HTERT RPE-1 (cell line): ENCODE results near the gene CDC42.

Source experiments
- in situ Hi-C: fragments of 300-500 bp; cut with MboI; formaldehyde crosslinking; loops from 4 replicates; pipeline ENCODE4 v1.14.3; 2020; ENCODE audit warnings: low sequenced_read_pairs

CDC42 gene

DNA sequence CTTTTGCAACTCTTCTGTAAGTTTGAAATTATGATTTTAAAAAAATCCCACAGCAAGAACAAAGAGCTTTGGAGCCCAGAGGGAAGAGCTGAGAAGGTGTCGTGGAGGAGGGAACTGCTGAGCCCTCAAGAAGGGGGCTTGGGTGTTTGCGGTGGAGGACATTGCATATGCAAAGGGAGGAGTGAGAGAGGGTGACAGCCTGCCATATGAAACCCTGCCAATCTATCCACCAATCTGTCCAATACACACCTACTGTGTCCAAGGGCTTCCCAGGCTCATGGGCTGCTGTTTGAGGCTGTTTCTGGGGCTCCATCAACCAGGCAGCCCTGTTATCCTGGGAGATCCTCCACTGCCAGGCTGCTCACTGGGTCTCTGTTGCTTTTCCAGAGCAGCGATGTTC, 75.2 kb downstream of the CDC42 start:
- in situ Hi-C loops = no loop called here

DNA sequence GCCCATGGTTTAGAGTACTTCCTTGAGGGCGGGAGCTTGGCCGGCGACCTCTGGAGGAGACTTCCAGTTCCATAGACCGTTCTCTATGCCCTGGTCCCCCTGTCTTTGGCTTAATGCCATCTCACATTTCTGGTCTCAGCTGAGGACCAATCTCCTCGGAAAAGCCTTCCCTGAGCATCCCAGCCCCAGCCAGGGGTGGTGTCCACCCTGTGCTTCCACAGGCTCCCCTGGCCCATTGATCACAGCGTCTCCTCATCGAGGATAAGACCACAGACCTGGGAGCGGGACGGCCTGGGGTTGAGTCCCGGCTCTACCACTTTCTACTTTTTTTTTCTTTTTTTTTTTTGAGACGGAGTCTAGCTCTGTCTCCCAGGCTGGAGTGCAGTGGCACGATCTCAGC, 75.9 kb downstream of the CDC42 start:
- in situ Hi-C loops = no loop called here

DNA sequence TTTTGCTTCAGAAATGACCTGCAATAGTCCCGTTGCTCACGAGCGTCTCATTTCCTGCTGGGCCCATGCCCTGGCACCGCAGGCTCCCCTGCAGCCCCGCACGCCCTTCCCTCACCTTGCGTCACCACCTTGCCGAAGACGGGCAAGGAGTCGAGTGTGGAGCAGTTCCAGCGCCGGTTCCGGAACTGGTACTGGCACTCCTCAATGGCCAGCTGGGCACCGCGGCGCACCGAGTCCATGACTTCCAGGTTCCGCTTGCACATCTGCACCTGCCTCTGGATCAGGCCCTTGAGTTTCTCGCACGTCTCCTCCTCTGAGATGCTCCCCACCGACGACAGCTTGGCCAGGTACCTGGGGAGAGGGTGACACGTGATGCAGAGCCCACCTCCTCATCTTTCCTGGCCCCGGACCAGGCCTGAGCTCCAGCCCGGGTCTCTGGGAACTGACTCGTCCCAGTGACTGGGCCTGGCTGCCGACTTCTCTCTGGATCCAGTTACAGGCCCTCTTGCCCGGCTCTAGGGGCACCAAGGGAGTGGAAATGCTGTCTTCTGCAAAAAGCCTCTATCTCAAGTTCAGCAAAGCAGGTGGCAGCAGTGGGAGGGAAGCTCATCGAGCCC, 77.1 kb downstream of the CDC42 start:
- in situ Hi-C loops = no loop called here

DNA sequence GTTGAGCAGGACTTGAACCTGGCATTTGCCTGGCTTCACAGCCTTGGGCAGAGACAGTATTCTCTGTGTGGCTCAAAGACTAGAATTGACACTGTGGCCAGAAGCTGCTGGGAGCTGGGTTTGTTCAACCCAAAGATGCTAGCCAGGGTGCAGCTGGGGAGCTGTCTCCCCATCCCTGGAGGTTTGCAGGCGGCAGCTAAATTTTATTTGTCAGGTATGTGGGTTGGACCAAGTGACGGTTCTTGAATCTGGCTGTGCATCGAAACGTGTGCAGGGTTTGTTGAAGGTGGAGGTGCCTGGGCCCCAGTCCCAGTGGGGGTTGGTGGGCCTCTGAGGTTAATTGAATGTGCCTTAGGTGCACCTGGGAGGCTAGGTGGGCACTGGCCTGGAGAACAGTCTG, 78.6 kb downstream of the CDC42 start:
- in situ Hi-C loops = no loop called here

DNA sequence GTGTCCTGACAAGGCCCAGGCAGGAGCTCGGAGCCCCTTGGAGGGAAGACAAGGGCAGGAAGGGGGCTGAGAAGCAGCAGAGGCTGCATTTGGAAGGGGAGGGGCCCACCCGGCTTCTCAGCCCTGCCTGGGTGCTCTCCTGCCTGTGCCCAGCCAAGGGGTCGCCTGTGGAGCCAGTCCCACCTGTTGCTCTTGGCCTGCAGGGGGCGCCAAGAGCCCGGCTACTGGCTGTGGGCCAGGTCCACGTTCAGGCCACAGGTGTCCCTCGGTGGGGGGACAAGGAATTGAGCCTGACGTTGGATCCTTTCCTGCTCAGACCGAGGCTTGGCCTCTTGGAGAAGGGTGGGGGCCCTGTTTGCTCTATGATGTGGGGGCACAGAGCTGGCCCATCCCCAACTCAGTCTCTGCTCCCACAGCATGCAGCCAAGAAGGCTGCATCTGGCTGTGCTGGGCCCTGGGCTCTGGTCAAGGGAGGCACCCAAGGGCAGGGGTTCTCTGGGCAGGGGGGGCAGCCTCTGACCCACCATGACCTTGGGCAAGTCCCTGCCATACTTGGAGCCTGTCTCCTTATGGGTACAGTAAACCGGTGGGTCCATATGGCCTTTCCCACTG, 79.5 kb downstream of the CDC42 start:
- in situ Hi-C loops = no loop called here

DNA sequence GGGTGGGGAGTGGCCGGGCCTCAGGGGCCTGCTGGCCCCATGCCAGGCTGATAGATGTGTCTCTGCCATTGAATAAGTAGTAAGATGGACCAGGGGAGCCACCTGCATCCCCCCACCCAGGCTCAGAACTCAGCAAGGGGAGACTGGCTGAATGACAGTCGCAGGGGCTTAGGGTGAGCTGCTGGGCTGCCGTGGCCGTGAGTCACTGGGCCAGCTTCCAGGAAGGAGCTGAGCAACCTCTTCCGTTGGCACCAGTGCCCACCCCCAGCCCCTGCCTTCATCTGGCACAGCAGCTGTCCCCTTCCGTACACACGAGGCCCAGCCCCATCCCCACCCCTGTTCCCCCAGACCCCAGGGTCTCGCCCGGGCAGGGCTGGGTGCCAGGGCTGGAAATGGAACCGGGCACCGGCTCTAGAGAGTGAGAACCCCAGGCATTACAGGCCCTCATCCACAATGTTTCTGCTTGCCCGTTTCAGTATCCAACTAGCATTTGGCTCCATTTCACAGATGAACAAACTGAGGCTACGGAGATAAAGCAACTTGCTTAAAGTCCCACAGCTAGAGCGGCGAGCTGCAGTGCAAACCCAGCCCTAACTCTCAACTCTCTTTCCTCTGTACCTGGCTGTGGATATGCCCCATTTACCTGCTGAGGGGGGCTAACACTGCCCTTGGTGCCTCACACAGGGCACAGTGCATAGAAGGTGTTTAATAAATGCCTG, 80.2 kb downstream of the CDC42 start:
- in situ Hi-C loops = no loop called here

DNA sequence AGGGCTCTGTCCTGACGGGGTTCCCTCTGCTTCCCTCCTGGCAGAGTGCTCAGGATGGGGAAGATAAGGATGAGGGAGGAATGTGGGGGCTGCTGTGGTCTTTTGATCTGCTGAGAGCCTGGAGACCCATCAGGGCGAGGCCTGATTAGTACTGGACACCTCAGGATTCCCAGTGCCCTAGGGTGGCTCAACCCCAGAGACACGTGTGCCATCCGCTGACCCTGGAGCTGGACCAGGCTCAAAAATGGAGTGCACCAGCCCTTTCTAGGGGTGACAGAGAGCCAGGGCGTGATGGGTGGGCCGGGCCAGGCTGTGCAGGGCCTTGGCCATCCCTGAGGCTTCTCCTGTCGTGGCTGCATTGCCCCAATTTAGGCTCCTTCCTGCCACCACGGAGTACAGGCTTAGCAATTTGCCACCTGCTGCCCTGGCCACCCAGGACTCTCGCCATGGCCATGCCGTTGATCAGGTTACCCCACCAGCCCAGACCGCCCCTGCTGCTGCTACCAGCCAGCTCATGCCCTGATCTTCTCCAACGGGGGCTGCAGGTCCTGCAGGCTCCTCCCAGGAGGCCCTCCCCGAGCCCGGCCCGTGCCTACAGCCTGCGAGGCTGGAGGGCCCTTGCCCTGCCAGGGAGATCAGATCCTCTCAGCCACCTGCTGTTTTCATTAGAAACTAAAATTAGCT, 80.9 kb downstream of the CDC42 start:
- in situ Hi-C loops = no loop called here

DNA sequence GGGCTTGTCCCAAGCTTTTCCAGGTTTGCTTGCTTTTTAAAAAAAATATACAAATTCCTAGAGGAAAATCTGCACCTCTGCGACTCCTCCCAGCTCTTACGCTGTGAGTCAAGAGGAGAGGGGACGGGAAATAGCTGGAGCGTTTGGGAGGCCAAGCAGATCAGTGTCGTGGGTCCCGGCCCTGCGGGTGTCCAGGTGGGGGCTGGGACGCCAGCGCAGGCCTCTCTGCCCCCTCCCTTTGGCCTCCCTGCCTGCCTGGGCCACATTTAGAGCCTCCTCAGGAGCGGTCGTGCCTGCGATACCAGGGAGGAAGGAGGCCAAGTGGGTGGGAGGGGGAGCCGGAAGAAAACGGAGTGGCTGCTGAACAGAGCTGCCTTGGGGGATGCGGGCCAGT, 81.4 kb downstream of the CDC42 start:
- in situ Hi-C loops = no loop called here

DNA sequence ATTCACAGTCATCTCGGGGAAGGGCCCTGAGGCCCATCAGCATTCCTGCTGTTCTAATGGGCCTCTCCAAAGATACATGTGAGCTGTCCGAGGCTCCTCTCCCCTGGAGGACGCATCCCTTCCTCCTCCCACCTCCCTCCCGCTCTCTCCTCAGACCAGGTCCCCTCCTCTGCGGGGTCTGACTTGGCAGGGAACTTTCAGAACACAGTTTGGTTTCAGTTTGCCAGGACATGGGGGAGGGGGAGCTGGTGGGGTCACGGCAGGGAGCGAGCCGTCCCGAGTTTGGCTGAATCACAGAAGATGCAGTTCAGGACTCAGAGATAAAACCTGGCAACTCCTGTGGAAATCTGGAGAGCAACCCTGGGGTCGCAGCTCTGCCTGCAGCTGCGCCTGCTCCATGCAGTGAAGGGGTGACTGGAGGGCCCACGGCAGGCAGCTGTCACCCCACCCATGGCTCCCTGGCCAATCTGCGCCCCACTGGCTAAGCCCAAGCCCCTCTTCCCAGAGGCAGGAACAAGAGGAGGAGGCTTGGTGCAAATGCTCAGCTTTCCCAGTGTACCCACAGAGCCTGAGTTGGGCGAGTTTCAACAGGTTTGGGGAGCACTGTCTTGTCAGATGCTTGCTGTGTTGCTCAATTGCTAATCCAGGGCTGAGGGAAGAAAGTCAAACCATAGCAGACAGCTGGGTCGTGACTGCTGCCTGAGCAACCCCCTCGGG, 84.7 kb downstream of the CDC42 start:
- in situ Hi-C loops = no loop called here

DNA sequence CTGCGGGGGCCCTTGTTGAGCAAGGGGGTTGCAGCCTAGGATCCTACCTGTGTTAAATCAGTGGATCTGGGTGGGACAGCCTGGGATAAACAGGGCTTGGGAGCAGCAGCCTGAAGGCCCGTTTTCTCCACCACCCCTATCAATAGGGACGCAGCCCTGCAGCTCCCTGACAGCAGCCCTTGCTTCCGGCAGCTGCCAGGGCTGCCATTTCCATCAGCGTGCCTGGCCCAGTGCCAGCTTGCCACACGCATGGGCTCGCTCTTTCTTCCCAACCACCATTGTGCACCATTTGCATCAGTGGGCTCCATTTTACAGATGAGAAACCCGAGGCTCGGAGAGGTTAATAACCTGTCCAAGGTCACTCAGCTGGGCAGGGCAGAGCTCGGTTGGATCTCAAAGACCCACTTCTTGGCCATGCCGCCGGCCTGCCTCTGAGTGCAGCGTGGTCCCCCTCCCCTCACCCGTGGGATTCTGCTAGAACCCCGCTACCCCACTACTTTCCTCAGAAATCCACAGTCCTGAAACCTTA, 86.6 kb downstream of the CDC42 start:
- in situ Hi-C loops = no loop called here

DNA sequence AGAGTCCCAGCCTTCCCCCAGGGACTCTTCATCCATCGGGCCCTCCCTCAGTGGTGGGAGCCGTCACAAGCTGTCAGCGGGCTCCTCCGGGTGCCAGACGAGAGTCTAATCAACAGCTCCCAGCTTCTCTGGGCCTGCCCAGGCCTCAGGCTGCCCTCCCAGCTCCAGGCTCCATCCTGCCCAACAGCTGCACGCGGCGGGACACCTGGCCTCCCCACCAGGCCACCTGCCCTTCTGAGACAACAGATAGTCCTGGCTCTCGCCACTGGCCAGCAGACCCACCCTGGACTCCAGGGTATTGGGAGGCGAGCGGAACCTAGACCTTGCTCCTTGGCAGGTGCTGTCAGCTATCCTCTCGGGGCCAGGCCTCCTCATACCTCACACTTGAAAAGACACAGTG, 87.3 kb downstream of the CDC42 start:
- in situ Hi-C loops = no loop called here
